Measurements from ENCODE around the gene TMC4. TPM values are rescaled to one million over a fixed set of nuclear protein-coding genes. Genes with fewer than 3 reads are reported as not detected.

The TMC4 gene
- total and polyA plus RNA-seq, 8 donors = 29.1 to 74.0 (median 35.7) TPM

- no peaks in the 10 kb centered on the region for H3K9me3 ChIP-seq
- TF ChIP-seq, protein P1, sequence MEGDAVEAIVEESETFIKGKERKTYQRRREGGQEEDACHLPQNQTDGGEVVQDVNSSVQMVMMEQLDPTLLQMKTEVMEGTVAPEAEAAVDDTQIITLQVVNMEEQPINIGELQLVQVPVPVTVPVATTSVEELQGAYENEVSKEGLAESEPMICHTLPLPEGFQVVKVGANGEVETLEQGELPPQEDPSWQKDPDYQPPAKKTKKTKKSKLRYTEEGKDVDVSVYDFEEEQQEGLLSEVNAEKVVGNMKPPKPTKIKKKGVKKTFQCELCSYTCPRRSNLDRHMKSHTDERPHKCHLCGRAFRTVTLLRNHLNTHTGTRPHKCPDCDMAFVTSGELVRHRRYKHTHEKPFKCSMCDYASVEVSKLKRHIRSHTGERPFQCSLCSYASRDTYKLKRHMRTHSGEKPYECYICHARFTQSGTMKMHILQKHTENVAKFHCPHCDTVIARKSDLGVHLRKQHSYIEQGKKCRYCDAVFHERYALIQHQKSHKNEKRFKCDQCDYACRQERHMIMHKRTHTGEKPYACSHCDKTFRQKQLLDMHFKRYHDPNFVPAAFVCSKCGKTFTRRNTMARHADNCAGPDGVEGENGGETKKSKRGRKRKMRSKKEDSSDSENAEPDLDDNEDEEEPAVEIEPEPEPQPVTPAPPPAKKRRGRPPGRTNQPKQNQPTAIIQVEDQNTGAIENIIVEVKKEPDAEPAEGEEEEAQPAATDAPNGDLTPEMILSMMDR (IDR thresholded peaks at IDR 0.05) = no peak
- intact Hi-C loops (cut with DNase I) = no loop called here
- H3K36me3 ChIP-seq = peaks cover 0 to 100% of the 10 kb centered on the region in 2 donors
- no peaks in the 10 kb centered on the region for H3K27me3 ChIP-seq
- DNase-seq (peak in 1 of 4 donors; percentile 57), ATAC-seq (no peak)
- no peak overlapping the region for H3K27ac ChIP-seq
- no peak overlapping the region for H3K4me3 ChIP-seq
- H3K4me1 ChIP-seq = no peaks in the 10 kb centered on the region
These were observed 48.6 kb downstream of the TMC4 start for GRCh38 chr19:54124393-54124792.

DNA sequence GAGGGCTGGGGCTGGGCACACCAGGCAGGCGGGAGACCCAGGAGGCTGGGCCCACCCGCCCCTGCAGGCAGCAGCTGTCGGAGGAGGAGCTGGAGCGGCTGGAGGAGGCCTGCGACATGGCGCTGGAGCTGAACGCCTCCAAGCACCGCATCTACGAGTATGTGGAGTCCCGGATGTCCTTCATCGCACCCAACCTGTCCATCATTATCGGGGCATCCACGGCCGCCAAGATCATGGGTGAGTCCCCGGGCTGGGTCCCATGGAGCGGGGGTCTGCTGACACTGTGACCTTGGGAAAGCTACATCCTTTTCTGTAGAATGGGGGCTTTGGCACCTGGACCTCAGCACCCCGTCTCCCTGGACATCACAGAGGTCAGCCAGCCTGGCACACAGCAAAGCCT is 49.3 kb downstream of the TMC4 start:
- intact Hi-C loops (cut with DNase I) = no loop called here
- Histone ChIP-seq H3K27ac (no peak overlapping the region), H3K36me3 (peaks cover 0 to 99% of the 10 kb centered on the region in 2 donors), H3K9me3 (no peaks in the 10 kb centered on the region), H3K27me3 (no peaks in the 10 kb centered on the region), H3K4me1 (no peaks in the 10 kb centered on the region), H3K4me3 (no peak overlapping the region)
- no peak for DNase-seq
- no peak for ATAC-seq
- TF ChIP-seq, protein P1 (IDR thresholded peaks at IDR 0.05) = no peak

DNA sequence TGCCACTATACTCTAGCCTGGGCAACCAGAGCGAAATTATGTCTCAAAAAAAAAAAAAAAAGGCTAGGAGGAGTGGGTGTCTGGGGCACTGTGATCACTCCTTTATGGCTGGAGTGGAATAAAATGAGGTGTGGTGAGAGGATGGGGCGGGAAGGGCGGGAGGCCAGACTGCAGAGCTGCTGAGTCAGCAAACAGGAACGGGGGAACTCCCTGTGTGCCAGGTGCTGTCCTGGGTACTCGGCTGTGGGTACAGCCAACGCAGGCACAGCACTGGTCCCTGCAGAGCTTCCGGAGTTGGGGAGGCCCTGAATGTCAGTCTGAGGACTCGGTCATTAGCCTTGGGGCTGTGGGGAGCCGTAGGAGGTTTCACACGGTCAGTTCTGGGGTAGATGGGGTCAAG is 51.7 kb downstream of the TMC4 start:
- TF ChIP-seq, protein P1 (IDR thresholded peaks at IDR 0.05) = no peak
- intact Hi-C loops (cut with DNase I) = no loop called here
- Histone ChIP-seq H3K36me3 (peaks cover 0 to 82% of the 10 kb centered on the region in 2 donors), H3K27me3 (no peaks in the 10 kb centered on the region), H3K4me1 (peaks cover 3 to 8% of the 10 kb centered on the region in 2 donors), H3K4me3 (no peak overlapping the region), H3K27ac (no peak overlapping the region), H3K9me3 (no peaks in the 10 kb centered on the region)
- ATAC-seq (no peak), DNase-seq (no peak)

GRCh38 chr19:54115109-54116063 is 57.6 kb downstream of the TMC4 start, which contains the start of the genes PRPF31 and TFPT:
TSS of gene PRPF31 (plus strand) at chr19:54115754. CDS start at chr19:54118279, 2,525 bp downstream.
TSS of gene TFPT (minus strand) at chr19:54115657. CDS start at chr19:54115269, 388 bp downstream.
- Histone ChIP-seq H3K36me3 (peaks cover 0 to 46% of the 10 kb centered on the region in 2 donors), H3K27me3 (no peaks in the 10 kb centered on the region), H3K27ac (peak within 1 kb of the TSS; percentile 89 to 92), H3K4me3 (peak within 1 kb of the TSS; percentile 86), H3K4me1 (peaks cover 13 to 25% of the 10 kb centered on the region in 2 donors), H3K9me3 (no peaks in the 10 kb centered on the region)
- TF ChIP-seq, protein P1 (IDR thresholded peaks at IDR 0.05) = no peak
- intact Hi-C loops (cut with DNase I) = no loop called here
- ATAC-seq (peak; percentile 98), DNase-seq (peak; percentile 95 to 100 (median 96))

Data from left lung (tissue), 10 donors.